Prostate gland (tissue), 2 donors: ENCODE data around the gene SLCO4A1. TPM values are rescaled to one million over a fixed set of nuclear protein-coding genes. Genes with fewer than 3 reads are reported as not detected.

Source experiments
- DNase-seq: peaks from one replicate; pipeline ENCODE4 v3.0.0-alpha.2; 2019; ENCODE audit warnings: low spot score
- H3K27ac ChIP-seq, 2 donors: fragments of 200-600 bp; sonication (generic); 2 replicates each; pipeline ENCODE4 v1.5.1; 2017 to 2019
- H3K27me3 ChIP-seq: fragments of 200-600 bp; sonication (generic); replicated peaks from 2 replicates; pipeline ENCODE4 v1.5.1; 2019; ENCODE audit not compliant: insufficient read depth
- H3K36me3 ChIP-seq, 2 donors: fragments of 200-600 bp; sonication (generic); 1 replicate in 1 of 2; 2 replicates in 1 of 2; pipeline versions ENCODE4 v1.5.1 to v1.8.1; 2017 to 2019
- H3K4me1 ChIP-seq: fragments of 200-600 bp; sonication (generic); replicated peaks from 2 replicates; pipeline ENCODE4 v1.5.1; 2019
- H3K4me3 ChIP-seq, 2 donors: fragments of 200-600 bp; sonication (generic); 2 replicates each; pipeline ENCODE4 v1.5.1; 2017 to 2019
- H3K9me3 ChIP-seq: fragments of 200-600 bp; sonication (generic); 2 replicates; pipeline ENCODE4 v1.5.1; 2017
- POLR2A ChIP-seq: fragments of 450-650 bp; IDR thresholded peaks from one replicate; pipeline ENCODE4 v1.6.1; 2016; ENCODE audit warnings: antibody characterized with exemption, mild to moderate bottlenecking
- POLR2AphosphoS5 ChIP-seq: sonication (generic); formaldehyde crosslinking; IDR thresholded peaks from one replicate; pipeline ENCODE4 v1.6.1; 2017; ENCODE audit warnings: antibody characterized with exemption
- WGBS: methylation state at CpG from one replicate; pipeline ENCODE4 v1.1.5; 2018; 5-methylcytosine and 5-hydroxymethylcytosine counted together
- intact Hi-C: fragments of 100-400 bp; cut with DNase I; formaldehyde crosslinking; loops from one replicate; pipeline ENCODE4 v1.14.2; 2022
- total RNA-seq, 2 donors: library from RNA; depleted of rRNA; stranded (reverse); fragments of >200 nt; gene quantifications; one replicate each; pipeline ENCODE4 v1.1.0, GENCODE V29; 2016
- TF ChIP-seq, protein P1 (sequence below), 4 experiments: fragments of 200-600 bp in 2 of 4; fragments of 450-650 bp in 2 of 4; sonication (generic) in 2 of 4; IDR thresholded peaks; 1 replicate in 3 of 4; 2 replicates in 1 of 4; pipeline ENCODE4 v1.5.1; 2016 to 2019; ENCODE audit warnings: antibody characterized with exemption in 4 of 4, mild to moderate bottlenecking in 2 of 4, moderate library complexity in 2 of 4

Gene SLCO4A1
- total RNA-seq, 2 donors from 2014 or later: 4.5 to 12.3 TPM

DNA sequence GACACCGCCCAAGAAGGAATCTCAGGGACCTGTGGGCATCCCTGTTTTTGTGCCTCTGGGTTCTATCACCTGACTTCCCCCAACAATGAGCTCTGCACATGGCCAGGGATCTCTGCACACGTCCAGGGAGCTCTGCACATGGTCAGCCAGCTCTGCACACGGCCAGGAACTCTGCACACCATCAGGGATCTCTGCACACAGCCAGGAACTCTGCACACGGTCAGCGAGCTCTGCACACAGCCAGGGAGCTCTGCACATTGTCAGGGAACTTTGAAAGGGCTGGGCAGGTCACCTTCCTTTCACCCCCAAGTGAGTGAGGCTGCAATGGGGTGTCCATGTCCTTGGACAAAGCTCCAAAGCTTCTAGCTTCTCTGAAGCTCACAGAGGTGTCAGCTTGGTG is 5.2 kb upstream of the SLCO4A1 start:
- intact Hi-C loops: no loop called here
- peaks cover 2% of the 10 kb centered on the region for H3K27me3 ChIP-seq
- TF ChIP-seq POLR2A (no peak), POLR2AphosphoS5 (no peak)
- TF ChIP-seq, protein P1, sequence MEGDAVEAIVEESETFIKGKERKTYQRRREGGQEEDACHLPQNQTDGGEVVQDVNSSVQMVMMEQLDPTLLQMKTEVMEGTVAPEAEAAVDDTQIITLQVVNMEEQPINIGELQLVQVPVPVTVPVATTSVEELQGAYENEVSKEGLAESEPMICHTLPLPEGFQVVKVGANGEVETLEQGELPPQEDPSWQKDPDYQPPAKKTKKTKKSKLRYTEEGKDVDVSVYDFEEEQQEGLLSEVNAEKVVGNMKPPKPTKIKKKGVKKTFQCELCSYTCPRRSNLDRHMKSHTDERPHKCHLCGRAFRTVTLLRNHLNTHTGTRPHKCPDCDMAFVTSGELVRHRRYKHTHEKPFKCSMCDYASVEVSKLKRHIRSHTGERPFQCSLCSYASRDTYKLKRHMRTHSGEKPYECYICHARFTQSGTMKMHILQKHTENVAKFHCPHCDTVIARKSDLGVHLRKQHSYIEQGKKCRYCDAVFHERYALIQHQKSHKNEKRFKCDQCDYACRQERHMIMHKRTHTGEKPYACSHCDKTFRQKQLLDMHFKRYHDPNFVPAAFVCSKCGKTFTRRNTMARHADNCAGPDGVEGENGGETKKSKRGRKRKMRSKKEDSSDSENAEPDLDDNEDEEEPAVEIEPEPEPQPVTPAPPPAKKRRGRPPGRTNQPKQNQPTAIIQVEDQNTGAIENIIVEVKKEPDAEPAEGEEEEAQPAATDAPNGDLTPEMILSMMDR (IDR thresholded peaks at IDR 0.05): no peak

DNA sequence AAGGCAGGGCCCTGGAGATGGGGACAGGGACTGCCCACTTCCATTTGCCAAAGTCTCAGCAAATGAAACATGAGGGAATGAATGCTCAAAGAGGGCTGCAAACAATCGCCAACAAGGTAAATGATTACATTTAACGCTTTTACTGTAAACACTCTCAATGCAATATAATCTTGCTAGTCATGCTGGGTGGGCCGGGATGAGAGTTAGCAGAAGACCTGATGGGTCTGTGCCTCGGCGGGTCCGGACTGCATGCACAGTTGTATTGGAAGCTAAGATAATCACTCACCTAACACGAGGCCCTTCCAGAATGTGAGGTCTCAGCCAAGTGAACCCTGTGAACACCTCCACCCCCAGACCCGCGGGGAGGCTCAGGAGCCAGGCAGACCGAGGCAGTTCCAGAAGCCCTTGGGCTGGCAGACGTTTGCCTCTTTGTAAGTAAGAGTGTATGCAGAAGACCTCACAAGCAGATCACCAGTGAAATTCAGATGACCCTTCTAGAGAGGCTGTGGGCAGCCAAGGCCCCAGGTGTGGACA is 4.7 kb upstream of the SLCO4A1 start:
- Histone ChIP-seq H3K27ac (no peak overlapping the region), H3K4me3 (no peak overlapping the region), H3K4me1 (peaks cover 8% of the 10 kb centered on the region), H3K27me3 (peaks cover 2% of the 10 kb centered on the region), H3K9me3 (no peaks in the 10 kb centered on the region), H3K36me3 (no peaks in the 10 kb centered on the region)
- intact Hi-C loops: no loop called here
- WGBS: 59% methylated on average over 11 of the region's 11 CpGs
- no peak for DNase-seq
- TF ChIP-seq POLR2AphosphoS5 (no peak), POLR2A (no peak)
- TF ChIP-seq, protein P1 (IDR thresholded peaks at IDR 0.05): no peak

More for the DNA sequence above, 5.2 kb upstream of the SLCO4A1 start:
- Histone ChIP-seq H3K36me3 (no peaks in the 10 kb centered on the region), H3K4me3 (no peak overlapping the region), H3K4me1 (peaks cover 6% of the 10 kb centered on the region), H3K9me3 (no peaks in the 10 kb centered on the region), H3K27ac (no peak overlapping the region)
- no peak for DNase-seq
- WGBS: 91% methylated on average over 5 of the region's 5 CpGs

DNA sequence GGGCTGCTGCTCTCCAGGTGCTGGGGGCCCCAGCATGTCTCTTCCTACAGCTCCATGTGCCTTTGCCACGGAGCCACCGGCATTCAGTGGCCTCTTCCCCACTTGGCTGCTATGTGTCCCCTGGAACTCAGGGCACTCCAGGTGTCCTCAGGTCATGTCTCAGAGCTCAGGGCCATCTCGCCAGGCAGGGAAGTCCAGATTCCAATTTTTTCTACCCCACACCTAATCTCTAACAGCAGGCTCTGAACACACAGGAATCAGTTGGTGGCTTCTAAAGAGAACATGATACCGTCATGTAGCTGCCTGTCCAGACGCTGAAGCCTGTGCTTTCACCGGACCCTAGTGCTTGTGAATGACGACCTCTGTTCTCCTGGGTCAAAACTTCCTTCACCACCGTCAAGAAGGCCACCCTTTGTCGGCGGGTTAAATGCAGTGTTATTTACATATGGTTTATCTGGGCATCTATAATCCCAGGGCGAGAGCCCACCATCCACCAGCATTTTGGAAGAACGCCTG is 4.2 kb upstream of the SLCO4A1 start:
- Histone ChIP-seq H3K4me1 (peaks cover 13% of the 10 kb centered on the region), H3K27ac (no peak overlapping the region), H3K4me3 (no peak overlapping the region), H3K27me3 (peaks cover 2% of the 10 kb centered on the region), H3K36me3 (no peaks in the 10 kb centered on the region), H3K9me3 (no peaks in the 10 kb centered on the region)
- no peak for DNase-seq
- 77% methylated on average over 12 of the region's 12 CpGs for WGBS
- intact Hi-C loops: no loop called here
- TF ChIP-seq, protein P1 (IDR thresholded peaks at IDR 0.05): no peak
- TF ChIP-seq POLR2AphosphoS5: no peak
- TF ChIP-seq POLR2A: no peak

DNA sequence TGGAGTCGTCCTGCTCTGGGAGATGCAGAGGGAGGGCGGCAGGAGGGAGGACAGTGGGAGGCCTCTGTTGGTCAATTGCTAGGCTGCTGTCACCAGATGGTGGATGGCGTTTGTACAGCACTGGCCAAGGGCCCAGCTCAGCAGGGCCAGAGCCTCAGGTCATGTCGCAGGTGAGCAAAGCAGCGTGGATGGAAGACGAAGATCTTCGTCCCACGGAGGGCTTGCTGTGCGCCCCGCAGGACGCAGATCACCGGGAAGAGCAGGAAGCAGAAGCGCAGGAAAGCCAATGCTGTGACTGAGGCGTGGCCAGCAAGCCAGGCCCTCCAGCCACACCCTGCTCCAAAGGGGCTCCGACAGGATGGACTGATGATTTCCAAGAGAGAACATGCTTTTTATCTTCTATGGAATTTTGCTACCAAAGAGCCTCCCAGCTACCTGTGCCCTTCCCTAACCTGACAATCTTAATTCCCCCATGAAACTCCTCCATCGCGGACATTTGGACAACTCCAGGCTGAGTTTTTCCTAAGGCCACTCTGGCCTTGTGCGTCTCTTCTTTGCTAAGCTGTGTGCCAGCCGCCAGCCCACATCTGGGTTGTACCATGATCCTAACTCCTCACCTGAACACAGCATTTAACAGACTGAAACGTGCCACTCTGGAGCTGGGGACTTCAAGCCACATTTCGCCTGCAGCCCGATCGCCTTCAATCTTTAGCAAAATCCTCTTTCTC is 3.5 kb upstream of the SLCO4A1 start:
- H3K27me3 ChIP-seq: peaks cover 2% of the 10 kb centered on the region
- intact Hi-C loops: no loop called here
- 85% methylated on average over 23 of the region's 23 CpGs for WGBS

More for the DNA sequence above, 3.5 kb upstream of the SLCO4A1 start:
- peaks cover 16% of the 10 kb centered on the region for H3K4me1 ChIP-seq
- DNase-seq: no peak
- no peak overlapping the region for H3K27ac ChIP-seq
- TF ChIP-seq, protein P1 (IDR thresholded peaks at IDR 0.05): no peak
- TF ChIP-seq POLR2A: no peak
- TF ChIP-seq POLR2AphosphoS5: no peak
- H3K36me3 ChIP-seq: no peaks in the 10 kb centered on the region
- no peaks in the 10 kb centered on the region for H3K9me3 ChIP-seq
- no peak overlapping the region for H3K4me3 ChIP-seq
